GM21390 (cell line): ENCODE measurements around the gene GBX2.

Experiments
- ATAC-seq: cut with Tn5 transposase; IDR thresholded peaks from one replicate; pipeline ENCODE4 v1.9.1; 2021; ENCODE audit not compliant: unreplicated experiment

GBX2 gene

DNA sequence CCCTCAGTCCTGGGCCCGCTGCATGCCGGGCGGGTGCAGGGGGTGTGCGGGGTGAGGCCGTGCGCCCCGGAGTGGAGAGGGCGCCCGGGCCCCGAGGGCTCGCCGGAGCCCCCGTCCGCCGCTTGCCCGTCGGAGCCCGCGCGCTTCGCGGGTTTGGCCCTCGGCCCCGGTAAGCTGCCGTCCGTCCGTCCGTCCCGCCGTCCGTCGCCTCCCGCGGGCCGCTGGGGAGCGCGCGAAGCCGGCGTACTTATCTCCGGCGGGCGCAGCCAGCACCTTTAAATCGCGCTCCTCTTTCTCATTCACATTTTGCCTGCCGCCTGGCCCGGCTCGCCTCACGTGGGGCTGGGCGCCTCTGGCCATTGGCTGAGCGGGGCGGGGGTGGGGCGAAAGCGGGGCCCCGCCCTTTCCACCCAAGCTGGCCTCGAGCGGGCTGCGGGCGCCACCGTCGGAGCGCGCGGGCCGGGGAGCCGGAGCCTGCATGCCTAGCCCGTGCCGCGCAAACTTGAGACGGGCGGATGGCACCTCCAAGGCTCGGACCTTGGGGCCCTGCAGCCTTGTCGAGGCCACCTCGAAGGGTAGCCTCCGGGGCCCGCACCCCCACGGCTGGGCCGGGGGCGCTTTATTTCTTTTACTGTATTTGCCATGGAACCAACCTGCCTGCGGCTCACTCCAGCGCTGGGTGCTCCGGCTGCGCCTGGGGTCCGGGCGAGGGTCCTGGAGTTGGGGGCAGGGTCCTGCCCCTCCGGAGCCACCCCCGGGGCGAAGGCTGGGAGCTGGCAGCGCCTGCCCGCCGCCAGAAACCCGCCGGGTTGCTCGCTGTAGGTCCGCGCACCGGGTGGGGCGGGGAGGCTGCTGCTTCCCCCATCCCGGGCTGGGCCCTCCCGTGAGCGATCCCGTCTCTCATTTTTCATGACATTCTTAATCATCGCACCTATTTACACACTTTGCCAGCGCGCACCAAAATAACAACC is at the start of gene GBX2:
Gene GBX2, minus strand, starts transcription at position 277 of the 971 bp plus-strand sequence. CDS start 415 bp downstream, outside the sequence.
- ATAC-seq: no peak

DNA sequence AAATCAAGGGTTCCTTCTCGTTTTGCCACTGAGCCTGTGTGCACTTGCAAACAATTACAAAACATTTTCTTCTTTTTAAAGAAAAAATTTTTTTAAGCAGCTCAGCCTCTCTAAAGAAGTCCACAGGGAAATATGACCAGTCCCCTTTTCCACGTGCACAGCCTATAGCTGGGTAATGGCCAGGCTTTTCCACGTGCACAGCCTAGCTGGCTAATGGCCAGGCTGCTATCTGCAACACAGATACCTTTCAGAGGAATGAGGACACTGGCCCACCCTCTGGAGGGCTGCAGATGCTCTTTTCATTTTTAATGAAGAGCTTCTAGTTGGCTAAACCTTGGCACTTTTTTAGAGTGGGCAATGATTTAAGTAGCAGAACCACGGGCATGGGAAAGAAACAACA is 49.7 kb upstream of the GBX2 start:
- ATAC-seq: no peak

DNA sequence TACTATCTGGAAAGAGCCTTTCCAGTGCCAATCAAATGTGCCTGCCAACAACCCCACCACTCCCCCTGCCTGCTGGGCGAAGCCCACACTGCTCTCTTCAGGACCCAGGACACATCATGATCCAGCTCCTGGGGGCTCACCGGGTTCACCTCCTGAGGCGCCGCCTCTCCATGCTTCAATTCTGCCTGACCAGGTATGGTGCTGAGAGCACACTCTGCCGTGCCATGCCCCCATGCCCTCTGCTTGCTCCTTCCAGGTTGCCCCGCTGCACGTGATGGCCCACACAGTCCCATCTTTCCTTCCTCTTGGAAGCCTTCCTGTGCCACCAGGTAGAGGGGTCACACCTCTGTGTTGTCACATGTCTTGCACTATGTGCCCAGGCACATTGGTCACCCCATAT is 48.5 kb upstream of the GBX2 start:
- ATAC-seq: no peak

GRCh38 chr2:236215761-236216333 is 47.7 kb upstream of the GBX2 start:
- no peak for ATAC-seq

DNA sequence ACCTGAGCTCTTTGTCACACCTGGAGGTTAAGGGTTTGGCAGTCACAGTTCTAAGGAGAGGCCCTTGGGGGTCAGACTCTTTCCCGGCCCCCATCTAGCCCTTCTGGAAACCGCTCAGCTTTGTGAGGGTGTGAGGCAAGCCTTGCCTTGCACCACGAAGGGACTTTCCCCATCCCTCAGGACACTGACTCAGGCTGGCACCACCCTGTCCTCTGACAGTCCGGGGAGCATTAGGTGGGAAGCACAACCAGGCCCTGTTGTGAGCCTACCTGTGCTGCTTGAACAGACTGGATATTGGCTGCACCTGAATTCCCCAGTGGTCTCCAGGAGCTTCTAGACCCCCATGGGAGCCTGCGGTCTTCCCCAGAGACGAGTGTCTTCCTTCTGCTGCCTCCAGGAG is 47.0 kb upstream of the GBX2 start:
- no peak for ATAC-seq

DNA sequence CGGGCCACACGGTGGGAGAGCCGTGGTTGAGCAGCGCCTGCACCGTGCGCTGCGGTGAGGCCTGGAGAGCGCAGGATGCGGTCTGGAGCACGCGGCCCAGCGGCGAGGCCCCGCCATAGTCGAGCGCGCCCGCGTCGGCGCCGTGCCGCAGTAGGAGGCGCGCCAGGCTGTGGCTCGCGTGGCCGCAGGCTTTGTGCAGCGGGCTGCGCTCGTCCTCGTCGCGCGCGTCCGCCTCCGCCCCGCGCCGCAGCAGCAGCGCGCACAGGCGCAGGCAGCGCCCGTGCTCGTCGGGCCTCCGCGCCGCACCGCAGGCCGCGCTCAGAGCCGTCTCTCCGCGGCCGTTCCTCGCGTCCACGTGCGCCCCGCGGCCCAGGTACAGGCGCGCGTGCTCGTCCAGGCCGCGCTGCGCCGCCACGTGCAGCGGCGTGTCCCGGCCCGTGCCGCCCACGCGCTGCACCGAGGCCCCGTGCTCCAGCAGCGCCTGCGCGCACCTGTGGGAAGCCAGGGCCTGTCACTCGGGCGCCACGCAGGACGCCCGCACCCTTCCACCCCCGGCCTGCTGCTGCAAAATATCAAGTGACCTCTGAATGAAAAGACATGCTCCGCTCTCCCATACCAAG is 46.3 kb upstream of the GBX2 start:
- no peak for ATAC-seq

- ATAC-seq: no peak
Measured at GRCh38 chr2:236211296-236211695, 43.1 kb upstream of the GBX2 start.

DNA sequence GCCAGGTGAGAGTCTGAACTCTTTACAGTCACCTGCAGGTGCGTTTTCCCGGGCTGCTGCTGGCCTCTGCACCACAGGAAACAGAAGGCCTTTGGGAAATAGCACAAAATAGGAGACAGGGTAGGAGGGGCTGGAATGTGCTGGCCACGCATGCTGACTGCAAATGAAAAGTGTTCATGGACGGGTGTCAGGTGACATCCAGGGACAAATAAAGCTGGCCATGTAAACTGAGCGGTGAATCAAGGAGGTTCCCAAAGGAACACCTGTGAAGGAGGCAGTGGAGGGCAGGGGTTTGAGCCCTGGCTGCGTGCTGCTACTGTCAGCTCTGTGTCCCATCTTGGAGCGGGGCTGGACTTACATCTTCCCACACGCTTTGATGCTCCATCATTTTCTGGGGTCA is 42.4 kb upstream of the GBX2 start:
- no peak for ATAC-seq

- no peak for ATAC-seq
Measured at GRCh38 chr2:236209996-236210395, 41.8 kb upstream of the GBX2 start.

GRCh38 chr2:236209535-236209934 is 41.3 kb upstream of the GBX2 start:
- no peak for ATAC-seq

- no peak for ATAC-seq
Measured at GRCh38 chr2:236208019-236208926, 40.1 kb upstream of the GBX2 start.

GRCh38 chr2:236207472-236207871 is 39.3 kb upstream of the GBX2 start:
- no peak for ATAC-seq

DNA sequence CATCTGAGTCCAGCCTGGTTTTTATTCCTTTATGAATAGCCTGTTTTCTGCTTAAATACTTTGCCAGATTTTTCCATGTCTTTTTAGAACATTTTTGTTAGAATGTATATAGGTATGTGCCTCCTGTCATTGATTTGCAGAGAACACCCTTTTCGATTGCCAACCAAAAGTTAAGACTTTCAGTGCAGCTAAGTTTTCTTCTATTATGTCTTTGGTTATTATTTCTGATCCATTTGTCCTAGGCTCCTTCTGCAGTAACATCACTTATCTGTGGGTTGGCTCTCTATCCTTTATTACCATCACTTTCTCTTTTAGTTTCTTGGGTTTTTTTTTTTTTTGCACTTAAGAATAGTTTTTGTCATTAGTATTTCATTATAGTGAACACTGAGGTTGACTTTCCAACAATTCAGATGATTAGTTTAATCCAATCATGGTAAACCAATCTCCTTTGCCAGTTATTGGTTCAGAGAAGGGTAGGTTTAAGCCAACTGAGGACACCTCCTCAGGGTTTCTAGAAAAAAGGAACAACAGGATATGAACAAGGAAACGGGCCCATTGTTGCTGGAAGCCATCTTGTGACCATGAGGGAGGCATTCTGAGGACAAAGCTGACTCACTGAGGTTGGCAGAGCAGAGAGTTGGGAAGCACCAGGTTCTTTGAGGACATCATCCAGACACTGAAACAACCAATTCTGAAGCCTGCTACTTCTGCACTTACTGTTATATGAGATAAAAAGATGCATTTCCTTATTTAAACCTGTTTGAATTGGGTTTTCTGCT is 37.9 kb upstream of the GBX2 start:
- no peak for ATAC-seq

DNA sequence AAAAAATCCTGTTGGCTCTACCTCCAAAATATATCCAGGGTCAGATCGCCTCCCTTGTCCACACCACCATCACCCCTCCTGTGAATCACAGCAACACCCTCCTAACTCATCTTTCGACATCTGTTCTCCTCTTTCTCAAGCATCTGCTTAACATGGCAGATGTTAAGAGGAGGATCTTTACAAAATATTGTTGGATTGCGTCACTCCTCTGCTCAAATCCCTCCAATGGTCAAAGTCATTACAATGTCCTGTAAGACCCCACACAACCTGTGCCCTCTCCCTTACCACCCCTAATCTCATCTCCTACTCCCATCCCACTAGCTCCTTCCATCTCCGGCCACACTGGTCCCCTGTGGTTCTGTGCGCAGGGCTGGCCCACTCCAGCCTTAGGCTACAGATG is 36.8 kb upstream of the GBX2 start:
- no peak for ATAC-seq

DNA sequence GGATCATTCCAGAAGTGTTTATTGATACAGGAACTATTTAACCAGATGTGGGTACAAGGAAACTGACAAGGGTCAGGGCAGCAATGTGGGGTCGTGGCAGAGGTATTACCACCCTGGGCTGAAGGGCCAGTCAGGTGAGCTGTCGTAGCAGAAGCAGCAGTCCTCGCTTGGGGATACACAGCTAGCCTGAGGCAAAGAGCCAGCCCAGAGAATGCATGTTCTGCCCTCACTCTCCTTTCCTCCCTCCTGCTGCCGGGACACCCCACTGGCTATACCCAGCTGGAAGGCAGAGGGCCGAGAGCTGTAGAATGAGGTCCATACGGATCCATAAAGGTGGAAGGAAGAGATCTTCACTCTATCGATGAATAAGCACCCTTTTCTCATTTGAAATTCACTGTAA is 32.2 kb upstream of the GBX2 start:
- no peak for ATAC-seq

- ATAC-seq: no peak
Measured at GRCh38 chr2:236196366-236196765, 28.2 kb upstream of the GBX2 start.

DNA sequence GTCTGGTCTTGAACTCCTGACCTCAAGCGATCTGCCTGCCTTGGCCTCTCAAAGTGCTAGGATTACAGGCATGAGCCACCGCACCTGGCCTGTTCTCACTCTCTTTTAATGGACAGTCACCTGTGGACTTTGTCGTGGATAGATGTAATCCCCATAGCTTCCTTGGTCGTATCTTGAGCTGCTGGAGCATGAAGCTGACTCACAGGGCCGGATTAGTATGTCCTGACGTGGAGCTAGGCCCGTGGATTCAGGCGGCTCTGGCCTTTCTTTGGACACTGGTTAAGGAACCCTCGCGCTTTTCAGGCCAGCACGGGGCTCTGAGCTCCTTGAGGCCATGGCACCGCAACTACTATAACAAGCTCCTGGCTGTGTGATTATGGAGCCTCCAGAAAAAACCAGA is 27.5 kb upstream of the GBX2 start:
- ATAC-seq: no peak

GRCh38 chr2:236194786-236195185 is 26.6 kb upstream of the GBX2 start:
- no peak for ATAC-seq

DNA sequence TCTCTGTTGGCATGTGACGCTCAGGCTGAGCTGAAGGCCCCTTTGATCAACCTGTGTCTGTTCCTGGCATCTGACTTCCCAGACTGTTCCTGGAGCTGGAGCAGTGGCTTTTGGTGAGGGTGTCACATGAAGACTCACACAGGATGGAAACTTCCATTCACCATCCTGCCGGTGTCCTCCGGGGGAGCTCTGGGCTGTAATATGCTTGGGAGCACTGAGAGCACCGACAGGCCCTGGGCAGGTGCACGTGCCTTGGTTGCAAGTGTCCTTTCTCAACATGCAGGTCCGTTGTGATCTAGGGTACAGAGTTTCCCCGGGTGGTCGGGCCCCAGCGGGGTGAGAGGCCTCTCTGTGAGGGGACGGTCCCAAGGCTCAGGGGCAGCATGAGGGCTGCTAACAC is 24.8 kb upstream of the GBX2 start:
- ATAC-seq: no peak

GRCh38 chr2:236190674-236191073 is 22.5 kb upstream of the GBX2 start:
- ATAC-seq: no peak
